Thyroid gland (tissue), 4 donors: ENCODE measurements around the gene FAM120B.
"Not testable (repeated sequence)": the region's sequence is repeated elsewhere in the genome, so short reads cannot be mapped to it uniquely, and the experiment has no call there.

Source experiments
- POLR2A ChIP-seq, 2 donors: fragments of 450-650 bp; IDR thresholded peaks; one replicate each; pipeline ENCODE4 v1.6.1; 2017; ENCODE audit warnings: antibody characterized with exemption in 2 of 2, mild to moderate bottlenecking in 2 of 2, moderate library complexity in 1 of 2
- TF ChIP-seq, protein P1 (sequence below), 6 experiments: fragments of 200-600 bp in 3 of 6; fragments of 450-650 bp in 3 of 6; sonication (generic) in 3 of 6; IDR thresholded peaks; one replicate each; pipeline ENCODE4 v1.5.1; 2016 to 2019; ENCODE audit warnings: antibody characterized with exemption in 6 of 6, mild to moderate bottlenecking in 2 of 6, inconsistent platforms in 1 of 6, moderate library complexity in 1 of 6

GRCh38 chr6:170335199-170335598, 28.6 kb downstream of the FAM120B start:
- TF ChIP-seq, protein P1, sequence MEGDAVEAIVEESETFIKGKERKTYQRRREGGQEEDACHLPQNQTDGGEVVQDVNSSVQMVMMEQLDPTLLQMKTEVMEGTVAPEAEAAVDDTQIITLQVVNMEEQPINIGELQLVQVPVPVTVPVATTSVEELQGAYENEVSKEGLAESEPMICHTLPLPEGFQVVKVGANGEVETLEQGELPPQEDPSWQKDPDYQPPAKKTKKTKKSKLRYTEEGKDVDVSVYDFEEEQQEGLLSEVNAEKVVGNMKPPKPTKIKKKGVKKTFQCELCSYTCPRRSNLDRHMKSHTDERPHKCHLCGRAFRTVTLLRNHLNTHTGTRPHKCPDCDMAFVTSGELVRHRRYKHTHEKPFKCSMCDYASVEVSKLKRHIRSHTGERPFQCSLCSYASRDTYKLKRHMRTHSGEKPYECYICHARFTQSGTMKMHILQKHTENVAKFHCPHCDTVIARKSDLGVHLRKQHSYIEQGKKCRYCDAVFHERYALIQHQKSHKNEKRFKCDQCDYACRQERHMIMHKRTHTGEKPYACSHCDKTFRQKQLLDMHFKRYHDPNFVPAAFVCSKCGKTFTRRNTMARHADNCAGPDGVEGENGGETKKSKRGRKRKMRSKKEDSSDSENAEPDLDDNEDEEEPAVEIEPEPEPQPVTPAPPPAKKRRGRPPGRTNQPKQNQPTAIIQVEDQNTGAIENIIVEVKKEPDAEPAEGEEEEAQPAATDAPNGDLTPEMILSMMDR (IDR thresholded peaks at IDR 0.05) = not testable (repeated sequence)
- TF ChIP-seq POLR2A (IDR thresholded peaks at IDR 0.05) = not testable (repeated sequence)
